ENCODE measurements around the gene WNT9A.

WNT9A gene

GRCh38 chr1:227944090-227944930 is 3.4 kb downstream of the WNT9A start:
- no peak for DNase-seq
- in situ Hi-C loops (cut with MboI; ENCODE audit: low pct_unique_long_range_greater_than_20kb, low sequenced_read_pairs): loop anchor here (25.0 kb wide), 2 partner anchors 182 to 482 kb away; no protein-coding TSS in a partner anchor

- DNase-seq: no peak
- in situ Hi-C loops (cut with MboI; ENCODE audit: low pct_unique_long_range_greater_than_20kb, low sequenced_read_pairs): loop anchor here (25.0 kb wide), 2 partner anchors 181 to 481 kb away; no protein-coding TSS in a partner anchor
Measured at GRCh38 chr1:227943381-227944089, 4.2 kb downstream of the WNT9A start.

- in situ Hi-C loops (cut with MboI; ENCODE audit: low pct_unique_long_range_greater_than_20kb, low sequenced_read_pairs): loop anchor here (25.0 kb wide), 2 partner anchors 180 to 480 kb away; no protein-coding TSS in a partner anchor
- no peak for DNase-seq
Measured at GRCh38 chr1:227942716-227943261, 4.9 kb downstream of the WNT9A start.

- in situ Hi-C loops (cut with MboI; ENCODE audit: low pct_unique_long_range_greater_than_20kb, low sequenced_read_pairs): loop anchor here (25.0 kb wide), 2 partner anchors 180 to 480 kb away; no protein-coding TSS in a partner anchor
- DNase-seq: no peak
Measured at GRCh38 chr1:227942021-227942715, 5.6 kb downstream of the WNT9A start.

- DNase-seq: no peak
- in situ Hi-C loops (cut with MboI; ENCODE audit: low pct_unique_long_range_greater_than_20kb, low sequenced_read_pairs): loop anchor here (25.0 kb wide), 2 partner anchors 179 to 479 kb away; no protein-coding TSS in a partner anchor
Measured at GRCh38 chr1:227941509-227942020, 6.2 kb downstream of the WNT9A start.

- in situ Hi-C loops (cut with MboI; ENCODE audit: low pct_unique_long_range_greater_than_20kb, low sequenced_read_pairs): loop anchor here (25.0 kb wide), 2 partner anchors 179 to 479 kb away; no protein-coding TSS in a partner anchor
Measured at GRCh38 chr1:227940791-227941241, 6.9 kb downstream of the WNT9A start.

GRCh38 chr1:227939791-227940771 is 7.7 kb downstream of the WNT9A start:
- in situ Hi-C loops (cut with MboI; ENCODE audit: low pct_unique_long_range_greater_than_20kb, low sequenced_read_pairs): loop anchor here (25.0 kb wide), 2 partner anchors 178 to 478 kb away; no protein-coding TSS in a partner anchor
- DNase-seq: no peak

More at GRCh38 chr1:227940791-227941241, 6.9 kb downstream of the WNT9A start:
- no peak for DNase-seq

GRCh38 chr1:227938911-227939790 is 8.6 kb downstream of the WNT9A start:
- DNase-seq: no peak
- in situ Hi-C loops (cut with MboI; ENCODE audit: low pct_unique_long_range_greater_than_20kb, low sequenced_read_pairs): loop anchor here (25.0 kb wide), 2 partner anchors 177 to 477 kb away; no protein-coding TSS in a partner anchor

- in situ Hi-C loops (cut with MboI; ENCODE audit: low pct_unique_long_range_greater_than_20kb, low sequenced_read_pairs): loop anchor here (25.0 kb wide), 2 partner anchors 176 to 476 kb away; no protein-coding TSS in a partner anchor
- no peak for DNase-seq
Measured at GRCh38 chr1:227938276-227938675, 9.5 kb downstream of the WNT9A start.

GRCh38 chr1:227937838-227938145 is 9.9 kb downstream of the WNT9A start:
- in situ Hi-C loops (cut with MboI; ENCODE audit: low pct_unique_long_range_greater_than_20kb, low sequenced_read_pairs): loop anchor here (25.0 kb wide), 2 partner anchors 175 to 475 kb away; no protein-coding TSS in a partner anchor
- no peak for DNase-seq

GRCh38 chr1:227937031-227937837 is 10.5 kb downstream of the WNT9A start:
- in situ Hi-C loops (cut with MboI; ENCODE audit: low pct_unique_long_range_greater_than_20kb, low sequenced_read_pairs): loop anchor here (25.0 kb wide), 2 partner anchors 175 to 475 kb away; no protein-coding TSS in a partner anchor
- peak; percentile 62 for DNase-seq

GRCh38 chr1:227935826-227936225 is 11.9 kb downstream of the WNT9A start:
- in situ Hi-C loops (cut with MboI; ENCODE audit: low pct_unique_long_range_greater_than_20kb, low sequenced_read_pairs): loop anchor here (25.0 kb wide), 2 partner anchors 174 to 474 kb away; no protein-coding TSS in a partner anchor
- no peak for DNase-seq

- peak; percentile 35 for DNase-seq
- in situ Hi-C loops (cut with MboI; ENCODE audit: low pct_unique_long_range_greater_than_20kb, low sequenced_read_pairs): loop anchor here (25.0 kb wide), 2 partner anchors 172 to 472 kb away; no protein-coding TSS in a partner anchor
Measured at GRCh38 chr1:227934476-227935313, 13.0 kb downstream of the WNT9A start.

GRCh38 chr1:227929751-227930472 is 17.8 kb downstream of the WNT9A start:
- no peak for DNase-seq
- in situ Hi-C loops (cut with MboI; ENCODE audit: low pct_unique_long_range_greater_than_20kb, low sequenced_read_pairs): loop anchor here (25.0 kb wide), 2 partner anchors 168 to 468 kb away; no protein-coding TSS in a partner anchor
